Measurements from ENCODE around the gene ZFAND6. TPM values are rescaled to one million over a fixed set of nuclear protein-coding genes. Genes with fewer than 3 reads are reported as not detected.

The ZFAND6 gene
- total and polyA plus RNA-seq, 4 experiments from 2014 or later: 58.3 to 139 (median 82.5) TPM

DNA sequence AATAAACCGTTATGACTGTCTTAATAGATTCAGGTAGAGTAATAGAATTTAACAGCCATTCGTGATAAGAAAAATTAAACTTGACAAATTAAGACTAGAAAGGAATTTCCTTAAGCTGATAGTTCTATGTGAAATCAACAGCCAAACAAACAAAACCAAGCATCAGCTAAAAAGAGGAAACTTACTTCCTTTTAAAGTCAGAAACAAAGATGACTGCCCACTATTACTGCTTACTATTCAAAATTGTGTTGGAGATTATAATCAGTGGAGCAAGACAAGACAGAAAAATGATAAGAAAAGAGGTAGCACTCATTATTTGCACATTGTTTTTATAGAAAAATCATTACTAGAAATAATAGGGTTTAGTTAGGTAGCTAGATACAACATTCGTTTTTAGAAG lies 79.5 kb downstream of the ZFAND6 start:
- peaks cover 7% of the 10 kb centered on the region for H3K36me3 ChIP-seq (ENCODE audit: insufficient read depth, low read length)
- Mint-ChIP-seq H3K4me1 (no peaks in the 10 kb centered on the region), H3K27me3 (no peaks in the 10 kb centered on the region), H3K27ac (no peak overlapping the region), H3K36me3 (peaks cover 17 to 29% of the 10 kb centered on the region in 2 donors), H3K4me3 (no peak overlapping the region), H3K9me3 (no peaks in the 10 kb centered on the region)
- DNase-seq: no peak
- CTCF ChIA-PET (ENCODE audit: partially characterized antibody): no interaction called here
- intact Hi-C loops (cut with micrococcal nuclease): no loop called here
- H3K27ac ChIP-seq (ENCODE audit: low read depth, low read length): no peak overlapping the region
- H3K27me3 ChIP-seq (ENCODE audit: insufficient read depth, low read length): no peaks in the 10 kb centered on the region
- H3K4me1 ChIP-seq (ENCODE audit: insufficient read depth, low read length): no peaks in the 10 kb centered on the region
- no peak overlapping the region for H3K4me3 ChIP-seq (ENCODE audit: low read length in 2 of 2)
- H3K9me3 ChIP-seq (ENCODE audit: control insufficient read depth in 1 of 2, low read length in 2 of 2): no peaks in the 10 kb centered on the region
- POLR2A ChIA-PET (ENCODE audit: partially characterized antibody): no interaction called here

DNA sequence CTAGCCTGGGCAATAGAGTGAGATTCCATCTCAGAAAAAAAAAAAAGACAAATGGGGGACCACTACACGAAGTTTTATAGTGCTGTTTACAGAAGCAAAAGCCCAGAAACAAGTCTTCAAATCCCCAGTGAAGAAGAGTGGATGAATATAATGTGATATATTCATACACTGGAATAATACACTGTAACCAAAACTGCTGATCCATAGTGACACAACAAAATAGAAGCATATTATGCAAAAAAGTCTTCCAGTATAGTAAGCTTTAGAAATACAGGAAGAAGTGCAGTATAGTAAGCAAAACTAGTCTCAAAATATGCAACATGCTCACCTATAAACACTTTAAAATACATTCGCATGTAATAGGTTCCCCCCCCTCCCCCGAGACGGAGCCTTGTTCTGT lies 81.4 kb downstream of the ZFAND6 start:
- Histone ChIP-seq H3K9me3 (ENCODE audit: control insufficient read depth in 1 of 2, low read length in 2 of 2) (no peaks in the 10 kb centered on the region), H3K4me3 (ENCODE audit: low read length in 2 of 2) (no peak overlapping the region), H3K4me1 (ENCODE audit: insufficient read depth, low read length) (no peaks in the 10 kb centered on the region), H3K36me3 (ENCODE audit: insufficient read depth, low read length) (peaks cover 3% of the 10 kb centered on the region), H3K27me3 (ENCODE audit: insufficient read depth, low read length) (no peaks in the 10 kb centered on the region), H3K27ac (ENCODE audit: low read depth, low read length) (no peak overlapping the region)
- intact Hi-C loops (cut with micrococcal nuclease): no loop called here
- no peak overlapping the region for H3K27ac Mint-ChIP-seq
- H3K9me3 Mint-ChIP-seq: peaks cover 0 to 4% (median under 1%) of the 10 kb centered on the region in 8 donors
- H3K4me1 Mint-ChIP-seq: no peaks in the 10 kb centered on the region
- no peak overlapping the region for H3K4me3 Mint-ChIP-seq
- ChIA-PET POLR2A (ENCODE audit: partially characterized antibody) (no interaction called here), CTCF (ENCODE audit: partially characterized antibody) (no interaction called here)
- peaks cover 8 to 17% of the 10 kb centered on the region in 2 donors for H3K36me3 Mint-ChIP-seq
- H3K27me3 Mint-ChIP-seq: no peaks in the 10 kb centered on the region
- DNase-seq: no peak

DNA sequence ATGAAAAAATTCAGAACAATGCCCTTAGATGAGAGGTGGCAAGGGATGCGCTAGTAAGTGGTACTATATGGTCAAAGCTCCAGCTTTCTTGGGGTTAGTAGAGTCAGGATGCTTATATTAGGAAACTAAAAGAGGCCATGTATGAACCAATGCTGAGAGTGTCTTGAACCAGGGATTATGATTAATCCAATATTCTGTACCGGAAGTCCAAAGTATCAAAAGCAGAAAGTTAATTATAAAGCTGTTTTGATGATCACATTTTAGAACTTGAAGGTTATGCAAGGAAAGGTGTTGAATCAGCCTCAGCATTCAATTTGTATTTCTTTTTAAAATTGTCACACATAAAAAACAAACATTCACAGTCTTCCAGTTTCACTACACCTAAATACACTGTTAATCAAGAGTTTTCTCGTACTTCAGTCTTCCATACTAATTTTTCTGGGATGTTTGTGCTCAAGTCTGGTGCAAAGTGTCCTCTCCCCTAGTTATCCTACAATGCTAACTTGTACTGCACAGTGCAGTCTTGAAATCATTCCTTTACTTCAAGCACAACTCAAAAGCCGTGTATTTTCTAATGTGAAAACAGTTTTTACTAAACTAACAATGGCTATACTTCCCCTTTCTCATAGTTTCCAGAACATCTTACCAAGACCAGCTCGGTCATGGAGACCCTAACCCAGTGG lies 82.6 kb downstream of the ZFAND6 start:
- Histone ChIP-seq H3K4me3 (ENCODE audit: low read length in 2 of 2) (no peak overlapping the region), H3K27ac (ENCODE audit: low read depth, low read length) (no peak overlapping the region), H3K27me3 (ENCODE audit: insufficient read depth, low read length) (no peaks in the 10 kb centered on the region), H3K9me3 (ENCODE audit: control insufficient read depth in 1 of 2, low read length in 2 of 2) (no peaks in the 10 kb centered on the region), H3K4me1 (ENCODE audit: insufficient read depth, low read length) (no peaks in the 10 kb centered on the region), H3K36me3 (ENCODE audit: insufficient read depth, low read length) (no peaks in the 10 kb centered on the region)
- Mint-ChIP-seq H3K36me3 (peaks cover 8 to 10% of the 10 kb centered on the region in 2 donors), H3K27me3 (no peaks in the 10 kb centered on the region), H3K27ac (no peak overlapping the region), H3K4me1 (no peaks in the 10 kb centered on the region), H3K9me3 (peaks cover 0 to 4% (median 2%) of the 10 kb centered on the region in 8 donors), H3K4me3 (no peak overlapping the region)
- intact Hi-C loops (cut with micrococcal nuclease): no loop called here
- DNase-seq: no peak
- CTCF ChIA-PET (ENCODE audit: partially characterized antibody): no interaction called here
- POLR2A ChIA-PET (ENCODE audit: partially characterized antibody): no interaction called here

DNA sequence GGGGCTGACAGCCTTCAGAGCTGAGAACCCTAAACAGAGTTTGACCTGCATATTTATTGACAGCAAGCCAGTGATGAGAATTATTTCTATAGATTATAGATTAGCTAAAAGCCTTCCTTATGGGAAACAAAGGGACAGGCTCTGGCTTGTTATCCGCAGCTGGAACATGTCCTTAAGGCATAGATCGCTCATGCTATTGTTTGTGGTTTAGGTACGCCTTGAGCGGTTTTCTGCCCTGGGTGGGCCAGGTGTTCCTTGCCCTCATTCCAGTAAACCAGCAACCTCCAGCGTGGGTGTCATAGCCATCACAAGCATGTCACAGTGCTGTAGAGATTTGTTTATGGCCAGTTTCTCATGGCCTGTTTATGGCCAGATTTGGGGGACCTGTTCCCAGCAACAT lies 83.2 kb downstream of the ZFAND6 start:
- ChIA-PET CTCF (ENCODE audit: partially characterized antibody) (no interaction called here), POLR2A (ENCODE audit: partially characterized antibody) (no interaction called here)
- Mint-ChIP-seq H3K4me1 (no peaks in the 10 kb centered on the region), H3K4me3 (no peak overlapping the region), H3K9me3 (peaks cover 0 to 4% (median 2%) of the 10 kb centered on the region in 8 donors), H3K27me3 (no peaks in the 10 kb centered on the region), H3K27ac (no peak overlapping the region), H3K36me3 (peaks cover 4 to 5% of the 10 kb centered on the region in 2 donors)
- Histone ChIP-seq H3K36me3 (ENCODE audit: insufficient read depth, low read length) (no peaks in the 10 kb centered on the region), H3K9me3 (ENCODE audit: control insufficient read depth in 1 of 2, low read length in 2 of 2) (no peaks in the 10 kb centered on the region), H3K27ac (ENCODE audit: low read depth, low read length) (no peak overlapping the region), H3K27me3 (ENCODE audit: insufficient read depth, low read length) (no peaks in the 10 kb centered on the region), H3K4me1 (ENCODE audit: insufficient read depth, low read length) (no peaks in the 10 kb centered on the region), H3K4me3 (ENCODE audit: low read length in 2 of 2) (no peak overlapping the region)
- no peak for DNase-seq
- intact Hi-C loops (cut with micrococcal nuclease): no loop called here

DNA sequence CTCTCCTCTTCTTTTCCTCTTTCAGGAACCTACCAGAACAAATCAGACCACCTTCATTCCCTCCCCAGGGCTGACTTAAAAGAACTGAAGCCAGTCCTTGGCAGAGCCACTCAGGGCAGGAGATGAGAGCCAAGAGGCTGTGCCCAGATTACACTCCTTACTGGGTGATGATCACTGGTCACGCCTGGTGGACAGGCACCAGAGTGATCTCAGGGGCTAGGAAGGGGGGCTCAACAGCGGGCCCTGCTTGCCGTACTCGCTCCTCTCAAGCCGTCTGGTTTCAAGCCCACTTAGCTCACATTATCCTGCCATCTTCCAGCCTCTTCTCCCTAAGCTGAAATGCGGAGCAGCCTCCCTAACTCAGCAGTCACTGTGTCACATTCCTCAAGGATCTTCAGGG lies 91.7 kb downstream of the ZFAND6 start:
- intact Hi-C loops (cut with micrococcal nuclease): loop anchor here (5.0 kb wide), 1 partner anchor 184 kb away; no protein-coding TSS in a partner anchor
- no peaks in the 10 kb centered on the region for H3K27me3 ChIP-seq (ENCODE audit: insufficient read depth, low read length)
- H3K9me3 ChIP-seq (ENCODE audit: control insufficient read depth in 1 of 2, low read length in 2 of 2): no peaks in the 10 kb centered on the region
- ChIA-PET POLR2A (ENCODE audit: partially characterized antibody) (interaction anchor here (1.1 kb wide), 1 partner anchor 20 kb away, joined by 3 read pairs; no protein-coding TSS in a partner anchor), CTCF (ENCODE audit: partially characterized antibody) (interaction anchor here (1.2 kb wide), 1 partner anchor 10 kb away, joined by 4 read pairs; no protein-coding TSS in a partner anchor)
- H3K4me3 ChIP-seq (ENCODE audit: low read length in 2 of 2): no peak overlapping the region
- peak overlapping the region in 4 of 8 donors; percentile 1 to 36 (median 18) for H3K4me3 Mint-ChIP-seq
- peaks cover 16 to 23% (median 20%) of the 10 kb centered on the region in 4 donors for H3K4me1 Mint-ChIP-seq
- DNase-seq: no peak
- no peak overlapping the region for H3K27ac ChIP-seq (ENCODE audit: low read depth, low read length)
- H3K27me3 Mint-ChIP-seq: no peaks in the 10 kb centered on the region
- H3K36me3 ChIP-seq (ENCODE audit: insufficient read depth, low read length): no peaks in the 10 kb centered on the region
- peaks cover 0 to 4% of the 10 kb centered on the region in 2 donors for H3K36me3 Mint-ChIP-seq
- peak overlapping the region in 3 of 7 donors; percentile 22 to 73 (median 32) for H3K27ac Mint-ChIP-seq
- H3K9me3 Mint-ChIP-seq: peaks cover 0 to 2% (median 0%) of the 10 kb centered on the region in 8 donors
- H3K4me1 ChIP-seq (ENCODE audit: insufficient read depth, low read length): peaks cover 14% of the 10 kb centered on the region

DNA sequence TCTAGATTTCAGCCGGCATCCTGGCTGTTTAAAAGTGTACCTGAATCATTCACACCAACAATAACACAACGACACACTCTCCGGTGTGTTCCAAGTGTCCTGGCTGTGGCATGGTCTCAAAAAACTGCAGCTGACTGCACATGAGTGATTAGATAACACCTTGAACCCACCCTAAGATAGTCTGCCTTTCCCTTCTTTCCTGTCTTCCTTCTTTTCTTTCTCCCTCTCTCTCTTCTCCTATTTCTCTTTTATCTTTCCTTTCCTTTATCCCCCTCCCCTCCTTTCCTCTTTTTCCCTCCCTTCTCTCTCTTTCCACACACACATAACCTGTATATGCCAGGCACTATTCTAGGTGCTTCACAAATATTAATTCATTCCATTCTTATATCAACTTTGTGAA lies 92.1 kb downstream of the ZFAND6 start:
- Mint-ChIP-seq H3K4me1 (peaks cover 16 to 23% (median 20%) of the 10 kb centered on the region in 4 donors), H3K36me3 (peaks cover 0 to 4% of the 10 kb centered on the region in 2 donors), H3K9me3 (no peaks in the 10 kb centered on the region), H3K4me3 (peak overlapping the region in 7 of 8 donors; percentile 83 to 94 (median 86)), H3K27ac (peak overlapping the region in 6 of 7 donors; percentile 24 to 93 (median 80)), H3K27me3 (no peaks in the 10 kb centered on the region)
- Histone ChIP-seq H3K4me3 (ENCODE audit: low read length in 2 of 2) (no peak overlapping the region), H3K27ac (ENCODE audit: low read depth, low read length) (no peak overlapping the region), H3K36me3 (ENCODE audit: insufficient read depth, low read length) (no peaks in the 10 kb centered on the region), H3K27me3 (ENCODE audit: insufficient read depth, low read length) (no peaks in the 10 kb centered on the region), H3K4me1 (ENCODE audit: insufficient read depth, low read length) (peaks cover 14% of the 10 kb centered on the region), H3K9me3 (ENCODE audit: control insufficient read depth in 1 of 2, low read length in 2 of 2) (no peaks in the 10 kb centered on the region)
- ChIA-PET POLR2A (ENCODE audit: partially characterized antibody) (interaction anchor here (1.1 to 2.5 kb wide), 4 partner anchors 20 to 255 kb away, joined by 3 to 29 read pairs (median 8); partner anchors contain the start of genes MTHFS and ZFAND6), CTCF (ENCODE audit: partially characterized antibody) (interaction anchor here (1.0 kb wide), 2 partner anchors 9 to 17 kb away, joined by 3 to 4 read pairs; no protein-coding TSS in a partner anchor)
- DNase-seq: no peak
- intact Hi-C loops (cut with micrococcal nuclease): loop anchor here (5.0 kb wide), 1 partner anchor 184 kb away; no protein-coding TSS in a partner anchor

DNA sequence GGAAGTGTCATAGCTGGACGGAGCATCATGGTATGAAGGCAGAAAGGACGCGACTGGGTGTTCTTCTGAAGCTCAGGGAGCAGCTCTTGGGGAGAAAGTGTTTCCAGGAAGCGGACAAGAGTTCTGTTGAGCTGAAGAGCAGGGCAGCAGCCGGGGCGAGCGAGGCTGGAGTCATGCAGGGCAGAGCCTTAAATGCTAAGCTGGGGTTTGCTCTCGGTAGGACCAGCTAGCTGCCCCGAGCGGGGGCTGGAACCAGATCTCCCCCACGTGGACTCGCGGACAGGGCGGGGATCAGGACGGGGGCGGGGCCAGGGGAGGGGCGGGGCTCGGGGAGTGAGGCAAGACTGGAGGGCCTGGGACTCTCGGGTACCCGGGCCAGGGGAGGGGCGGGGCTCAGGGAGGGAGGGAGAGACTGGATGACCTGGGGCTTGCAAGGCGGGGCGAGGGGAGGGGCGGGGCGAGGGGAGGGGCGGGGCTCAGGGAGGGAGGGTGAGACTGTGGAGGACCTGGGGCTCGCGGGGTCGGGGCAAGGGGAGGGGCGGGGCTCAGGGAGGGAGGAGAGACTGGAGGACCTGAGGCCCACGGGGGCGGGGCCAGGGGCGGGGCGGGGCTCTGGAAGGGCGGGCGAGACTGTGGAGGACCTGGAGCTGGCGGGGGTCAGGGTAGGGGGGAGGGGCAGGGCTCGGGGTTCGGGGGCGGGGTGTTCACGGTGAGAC lies 92.9 kb downstream of the ZFAND6 start:
- Histone ChIP-seq H3K4me1 (ENCODE audit: insufficient read depth, low read length) (peaks cover 14% of the 10 kb centered on the region), H3K4me3 (ENCODE audit: low read length in 2 of 2) (peak overlapping the region in 1 of 2 donors; percentile 82), H3K36me3 (ENCODE audit: insufficient read depth, low read length) (no peaks in the 10 kb centered on the region), H3K27ac (ENCODE audit: low read depth, low read length) (peak overlapping the region; percentile 56), H3K9me3 (ENCODE audit: control insufficient read depth in 1 of 2, low read length in 2 of 2) (no peaks in the 10 kb centered on the region), H3K27me3 (ENCODE audit: insufficient read depth, low read length) (no peaks in the 10 kb centered on the region)
- Mint-ChIP-seq H3K4me3 (peak overlapping the region; percentile 79 to 94 (median 86)), H3K4me1 (peaks cover 16 to 23% (median 20%) of the 10 kb centered on the region in 4 donors), H3K9me3 (no peaks in the 10 kb centered on the region), H3K27me3 (no peaks in the 10 kb centered on the region), H3K27ac (peak overlapping the region; percentile 68 to 93 (median 88)), H3K36me3 (peaks cover 0 to 4% of the 10 kb centered on the region in 2 donors)
- ChIA-PET POLR2A (ENCODE audit: partially characterized antibody) (interaction anchor here (1.0 to 2.5 kb wide), 5 partner anchors 8 to 256 kb away, joined by 3 to 29 read pairs (median 6); partner anchors contain the start of genes MTHFS and ZFAND6), CTCF (ENCODE audit: partially characterized antibody) (interaction anchor here (0.7 to 1.0 kb wide), 3 partner anchors 8 to 20 kb away, joined by 3 to 4 read pairs (median 3); no protein-coding TSS in a partner anchor)
- DNase-seq: peak; percentile 76 to 96 (median 80)
- intact Hi-C loops (cut with micrococcal nuclease): loop anchor here (1.0 to 5.0 kb wide), 3 partner anchors 93 to 229 kb away; partner anchors contain the start of gene ZFAND6

All from CD4-positive, alpha-beta memory T cell (primary cell).